IPS DF 6.9 (cell line): ENCODE measurements around the gene FYN.
"Not testable (repeated sequence)": the region's sequence is repeated elsewhere in the genome, so short reads cannot be mapped to it uniquely, and the experiment has no call there.

Experiments
- DNase-seq: peaks from one replicate; pipeline ENCODE4 v3.0.0-alpha.2; 2013; ENCODE audit warnings: low read depth, low spot score
- H3K27ac ChIP-seq: one replicate; pipeline ENCODE4 v1.5.1; 2013; ENCODE audit warnings: low read length, control low read depth
- H3K27me3 ChIP-seq: 2 replicates; pipeline ENCODE4 v1.6.1; 2013; ENCODE audit warnings: mild to moderate bottlenecking, low read length; ENCODE audit not compliant: control insufficient read depth, insufficient read depth
- H3K36me3 ChIP-seq: 2 replicates; pipeline ENCODE4 v1.6.1; 2013; ENCODE audit warnings: low read length; ENCODE audit not compliant: control insufficient read depth, insufficient read depth
- H3K4me1 ChIP-seq: 2 replicates; pipeline ENCODE4 v1.6.1; 2013; ENCODE audit warnings: low read length; ENCODE audit not compliant: control insufficient read depth, insufficient read depth
- H3K4me3 ChIP-seq: 2 replicates; pipeline ENCODE4 v1.5.1; 2013; ENCODE audit warnings: mild to moderate bottlenecking, low read length
- H3K9me3 ChIP-seq: 2 replicates; pipeline ENCODE4 v1.6.1; 2013; ENCODE audit warnings: low read length, inconsistent platforms; ENCODE audit not compliant: control insufficient read depth, insufficient read depth
- WGBS: extraction: QIAGEN DNeasy Blood & Tissue Kit; methylation state at CpG from one replicate; pipeline ENCODE4 v1.1.7; 2013; ENCODE audit warnings: mixed read lengths, missing lambda C conversion rate; ENCODE audit not compliant: insufficient read length, insufficient coverage; 5-methylcytosine and 5-hydroxymethylcytosine counted together

FYN gene

GRCh38 chr6:111842891-111843290, 30.4 kb downstream of the FYN start:
- Histone ChIP-seq H3K9me3 (no peaks in the 10 kb centered on the region), H3K27me3 (no peaks in the 10 kb centered on the region), H3K27ac (no peak overlapping the region), H3K4me1 (peaks cover 6% of the 10 kb centered on the region), H3K36me3 (no peaks in the 10 kb centered on the region), H3K4me3 (no peak overlapping the region)
- no CpG with 5 or more reads among the region's 4 CpGs for WGBS
- DNase-seq: no peak

GRCh38 chr6:111842271-111842822, 30.9 kb downstream of the FYN start:
- Histone ChIP-seq H3K4me3 (no peak overlapping the region), H3K27me3 (no peaks in the 10 kb centered on the region), H3K27ac (no peak overlapping the region), H3K36me3 (no peaks in the 10 kb centered on the region), H3K4me1 (peaks cover 6% of the 10 kb centered on the region), H3K9me3 (no peaks in the 10 kb centered on the region)
- no peak for DNase-seq
- WGBS: no CpG with 5 or more reads among the region's 9 CpGs

- Histone ChIP-seq H3K27me3 (no peaks in the 10 kb centered on the region), H3K36me3 (no peaks in the 10 kb centered on the region), H3K4me3 (no peak overlapping the region), H3K9me3 (no peaks in the 10 kb centered on the region), H3K4me1 (peaks cover 6% of the 10 kb centered on the region), H3K27ac (no peak overlapping the region)
- no peak for DNase-seq
- no CpG with 5 or more reads among the region's 6 CpGs for WGBS
Measured at GRCh38 chr6:111841822-111842221, 31.4 kb downstream of the FYN start.

GRCh38 chr6:111840803-111841202, 32.4 kb downstream of the FYN start:
- Histone ChIP-seq H3K27me3 (no peaks in the 10 kb centered on the region), H3K36me3 (no peaks in the 10 kb centered on the region), H3K9me3 (no peaks in the 10 kb centered on the region), H3K4me3 (no peak overlapping the region), H3K27ac (no peak overlapping the region), H3K4me1 (peaks cover 6% of the 10 kb centered on the region)
- DNase-seq: no peak
- no CpG with 5 or more reads among the region's 5 CpGs for WGBS

- Histone ChIP-seq H3K36me3 (no peaks in the 10 kb centered on the region), H3K27ac (no peak overlapping the region), H3K4me1 (peaks cover 2% of the 10 kb centered on the region), H3K9me3 (no peaks in the 10 kb centered on the region), H3K27me3 (no peaks in the 10 kb centered on the region), H3K4me3 (no peak overlapping the region)
- DNase-seq: no peak
- WGBS: no CpG with 5 or more reads among the region's 5 CpGs
Measured at GRCh38 chr6:111838749-111839484, 34.3 kb downstream of the FYN start.

GRCh38 chr6:111837641-111838500, 35.4 kb downstream of the FYN start:
- no CpG with 5 or more reads among the region's 8 CpGs for WGBS
- no peak for DNase-seq
- Histone ChIP-seq H3K4me3 (no peak overlapping the region), H3K4me1 (peaks cover 2% of the 10 kb centered on the region), H3K27me3 (no peaks in the 10 kb centered on the region), H3K36me3 (no peaks in the 10 kb centered on the region), H3K9me3 (no peaks in the 10 kb centered on the region), H3K27ac (no peak overlapping the region)

- Histone ChIP-seq H3K4me1 (no peaks in the 10 kb centered on the region), H3K36me3 (no peaks in the 10 kb centered on the region), H3K27ac (no peak overlapping the region), H3K4me3 (no peak overlapping the region), H3K27me3 (no peaks in the 10 kb centered on the region), H3K9me3 (no peaks in the 10 kb centered on the region)
- WGBS: no CpG with 5 or more reads among the region's 6 CpGs
- no peak for DNase-seq
Measured at GRCh38 chr6:111837007-111837406, 36.2 kb downstream of the FYN start.

- no peaks in the 10 kb centered on the region for H3K9me3 ChIP-seq
- H3K36me3 ChIP-seq: no peaks in the 10 kb centered on the region
Measured at GRCh38 chr6:111835807-111836206, 37.4 kb downstream of the FYN start.

GRCh38 chr6:111835398-111835797, 37.9 kb downstream of the FYN start:
- H3K27me3 ChIP-seq, H3K27ac ChIP-seq, DNase-seq, H3K4me1 ChIP-seq, H3K9me3 ChIP-seq, H3K36me3 ChIP-seq, H3K4me3 ChIP-seq: not testable (repeated sequence)
- WGBS: no CpG with 5 or more reads among the region's 7 CpGs

More at GRCh38 chr6:111835807-111836206, 37.4 kb downstream of the FYN start:
- no peak for DNase-seq
- Histone ChIP-seq H3K27ac (no peak overlapping the region), H3K4me1 (no peaks in the 10 kb centered on the region), H3K27me3 (no peaks in the 10 kb centered on the region), H3K4me3 (no peak overlapping the region)
- WGBS: no CpG with 5 or more reads among the region's 1 CpG

GRCh38 chr6:111834356-111834755, 38.9 kb downstream of the FYN start:
- Histone ChIP-seq H3K27ac (no peak overlapping the region), H3K27me3 (no peaks in the 10 kb centered on the region), H3K36me3 (no peaks in the 10 kb centered on the region), H3K4me1 (no peaks in the 10 kb centered on the region), H3K4me3 (no peak overlapping the region), H3K9me3 (no peaks in the 10 kb centered on the region)
- no CpG with 5 or more reads among the region's 4 CpGs for WGBS
- no peak for DNase-seq
